Measurements from ENCODE around the gene COA3.

Gene COA3

DNA sequence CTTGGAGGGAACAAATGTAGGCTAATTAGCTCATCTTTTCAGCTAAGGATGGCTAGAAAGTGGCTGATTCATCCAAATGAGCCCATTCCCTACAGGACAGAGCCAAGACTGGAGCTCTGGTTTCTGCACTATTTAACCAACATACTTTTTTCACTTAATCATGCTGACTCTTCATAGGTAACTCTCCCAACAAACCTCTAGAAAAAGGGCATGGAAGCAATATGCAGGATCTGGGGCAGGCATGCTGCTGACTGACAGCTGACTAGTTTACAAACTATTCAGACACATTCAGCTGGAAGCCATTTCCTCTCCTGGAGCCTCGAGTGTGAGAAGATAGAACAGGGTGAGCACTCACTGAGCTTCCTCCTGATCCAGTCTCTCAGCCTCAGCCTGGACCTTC, 19.4 kb upstream of the COA3 start:
- DNase-seq (ENCODE audit: low spot score) = no peak

DNA sequence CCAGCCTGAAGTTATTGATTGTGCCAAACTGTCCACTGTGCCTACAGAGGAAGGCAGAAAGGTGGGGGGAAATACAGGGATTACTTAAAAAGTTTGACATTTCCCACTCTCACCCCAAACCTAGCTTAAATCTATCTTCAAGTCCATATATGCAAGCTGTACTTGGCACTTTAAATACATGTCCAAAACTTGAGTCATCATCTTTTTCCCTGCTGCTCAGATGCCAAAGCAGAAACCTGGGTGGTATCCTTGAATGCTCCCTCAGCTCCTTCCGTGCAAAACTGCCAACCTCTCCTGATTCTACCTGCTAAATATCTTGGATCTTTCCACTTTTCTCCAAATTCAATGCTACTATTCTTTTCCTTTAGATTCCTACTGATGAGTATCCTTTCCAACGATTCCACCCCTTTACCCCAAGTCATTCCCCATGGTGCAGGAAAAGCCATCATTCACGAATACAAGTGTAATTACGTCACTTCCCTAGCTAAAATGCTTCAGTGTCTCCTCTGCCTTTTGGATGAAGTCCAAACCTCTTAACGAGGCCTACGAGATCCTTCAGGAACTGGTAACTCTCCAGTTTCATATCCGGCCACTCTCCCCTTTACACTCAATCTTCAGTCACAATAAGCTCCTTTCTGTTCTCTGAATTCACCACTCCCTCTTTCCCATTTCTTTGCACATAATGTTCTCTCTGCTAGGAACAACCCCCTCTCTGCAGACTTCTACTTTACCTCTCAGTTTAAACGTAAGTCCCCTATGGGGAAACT, 16.3 kb upstream of the COA3 start:
- DNase-seq (ENCODE audit: low spot score) = no peak

DNA sequence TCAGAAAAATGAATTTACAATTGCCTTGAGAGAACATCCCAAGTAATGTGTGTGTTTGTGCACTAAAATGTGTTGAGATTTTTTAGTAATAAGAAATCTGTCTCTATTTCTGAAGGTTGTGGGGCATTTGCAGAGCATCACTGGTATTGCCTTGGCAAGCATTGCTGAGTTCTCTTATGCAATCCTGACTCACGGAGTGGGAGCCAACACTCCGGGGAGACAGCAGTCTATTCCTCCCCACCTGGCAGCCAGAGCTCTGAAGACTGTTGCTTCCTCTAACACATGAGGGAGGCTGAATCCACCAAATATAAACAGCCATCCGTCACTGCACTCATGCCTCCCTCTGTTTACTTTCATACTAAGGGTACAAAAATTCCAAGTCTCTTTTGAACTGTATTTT, 10.7 kb upstream of the COA3 start:
- DNase-seq (ENCODE audit: low spot score) = peak; percentile 63

- DNase-seq (ENCODE audit: low spot score) = no peak
Measured at GRCh38 chr17:42806249-42806648, 7.7 kb upstream of the COA3 start.

DNA sequence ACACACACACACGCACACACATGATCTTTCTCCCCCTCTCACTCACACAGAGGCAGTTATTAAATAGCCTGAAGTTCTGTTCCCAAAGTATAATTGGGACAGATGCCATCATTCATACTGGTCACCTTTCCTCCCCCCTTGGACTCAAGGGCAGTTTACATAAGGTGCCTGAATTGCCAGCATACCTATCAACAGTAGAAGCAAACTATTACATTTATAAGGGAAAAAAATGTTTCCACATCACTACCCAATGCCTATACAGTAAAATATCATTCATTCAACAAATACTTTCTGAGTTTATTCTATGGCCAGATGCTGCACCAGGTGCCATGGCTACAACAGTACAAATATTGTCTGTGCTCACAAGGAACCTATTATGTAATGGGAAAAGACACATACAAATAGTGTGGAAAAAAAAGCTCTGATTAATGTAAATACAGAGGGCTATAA, 6.4 kb upstream of the COA3 start:
- no peak for DNase-seq (ENCODE audit: low spot score)

GRCh38 chr17:42803074-42803883, 4.8 kb upstream of the COA3 start:
- no peak for DNase-seq (ENCODE audit: low spot score)

DNA sequence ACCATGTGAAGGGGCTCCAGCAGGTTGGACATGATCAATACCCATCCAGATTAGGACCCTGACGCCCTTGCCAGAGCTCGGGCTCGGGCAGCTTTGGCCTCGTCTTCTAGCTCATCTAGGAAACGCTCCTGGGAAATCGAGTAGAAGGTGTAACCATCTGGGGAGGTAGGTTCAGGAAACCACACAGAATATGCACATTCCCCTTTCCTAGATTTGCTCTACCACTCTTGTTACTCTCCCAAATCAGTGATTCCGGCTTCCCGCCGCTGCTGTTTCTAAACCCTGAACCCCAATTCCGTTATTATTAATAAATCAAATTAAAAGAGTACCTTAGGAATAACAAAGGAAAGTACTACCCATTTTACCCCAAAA, 507 bp downstream of the COA3 start:
- no peak for DNase-seq (ENCODE audit: low spot score)

- no peak for DNase-seq (ENCODE audit: low spot score)
Measured at GRCh38 chr17:42797067-42798007, 1.2 kb downstream of the COA3 start.

- no peak for DNase-seq (ENCODE audit: low spot score)
Measured at GRCh38 chr17:42796066-42796758, 2.3 kb downstream of the COA3 start.

DNA sequence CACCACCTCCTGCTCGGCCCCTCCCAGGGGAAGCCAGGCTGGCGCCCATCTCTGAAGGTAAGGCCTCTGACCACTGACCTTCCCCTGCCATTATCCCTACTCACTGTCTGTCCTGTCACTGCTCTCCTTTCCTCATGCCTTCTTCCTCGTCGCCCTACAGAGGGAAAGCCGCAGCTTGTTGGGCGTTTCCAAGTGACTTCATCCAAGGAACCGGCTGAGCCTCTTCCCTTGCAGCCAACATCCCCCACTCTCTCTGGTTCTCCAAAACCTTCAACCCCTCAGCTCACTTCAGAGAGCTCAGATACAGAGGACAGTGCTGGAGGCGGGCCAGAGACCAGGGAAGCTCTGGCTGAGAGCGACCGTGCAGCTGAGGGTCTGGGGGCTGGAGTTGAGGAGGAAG, 3.0 kb downstream of the COA3 start:
- DNase-seq (ENCODE audit: low spot score) = no peak

DNA sequence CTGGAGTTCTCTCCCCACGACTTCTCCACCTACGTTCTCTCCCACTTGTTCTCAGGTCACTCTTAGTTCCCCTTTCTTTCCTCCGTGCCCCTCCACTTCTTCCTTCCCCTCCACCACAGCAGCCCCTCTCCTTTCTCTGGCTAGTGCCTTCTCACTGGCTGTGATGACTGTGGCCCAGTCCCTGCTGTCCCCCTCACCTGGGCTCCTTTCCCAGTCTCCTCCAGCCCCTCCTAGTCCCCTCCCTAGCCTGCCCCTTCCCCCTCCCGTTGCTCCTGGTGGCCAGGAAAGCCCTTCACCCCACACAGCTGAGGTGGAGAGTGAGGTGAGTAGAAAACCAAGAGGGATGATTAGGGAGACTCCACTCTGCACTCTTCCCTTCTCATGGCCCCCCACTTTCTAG, 3.4 kb downstream of the COA3 start:
- DNase-seq (ENCODE audit: low spot score) = no peak

GRCh38 chr17:42792545-42792944, 6.0 kb downstream of the COA3 start:
- DNase-seq (ENCODE audit: low spot score) = no peak

- no peak for DNase-seq (ENCODE audit: low spot score)
Measured at GRCh38 chr17:42791948-42792347, 6.6 kb downstream of the COA3 start.

GRCh38 chr17:42787266-42787665, 11.2 kb downstream of the COA3 start:
- no peak for DNase-seq (ENCODE audit: low spot score)

GRCh38 chr17:42784811-42785592, 13.5 kb downstream of the COA3 start:
- no peak for DNase-seq (ENCODE audit: low spot score)

GRCh38 chr17:42784409-42784808, 14.1 kb downstream of the COA3 start:
- no peak for DNase-seq (ENCODE audit: low spot score)

GRCh38 chr17:42783791-42784138, 14.7 kb downstream of the COA3 start:
- no peak for DNase-seq (ENCODE audit: low spot score)

DNA sequence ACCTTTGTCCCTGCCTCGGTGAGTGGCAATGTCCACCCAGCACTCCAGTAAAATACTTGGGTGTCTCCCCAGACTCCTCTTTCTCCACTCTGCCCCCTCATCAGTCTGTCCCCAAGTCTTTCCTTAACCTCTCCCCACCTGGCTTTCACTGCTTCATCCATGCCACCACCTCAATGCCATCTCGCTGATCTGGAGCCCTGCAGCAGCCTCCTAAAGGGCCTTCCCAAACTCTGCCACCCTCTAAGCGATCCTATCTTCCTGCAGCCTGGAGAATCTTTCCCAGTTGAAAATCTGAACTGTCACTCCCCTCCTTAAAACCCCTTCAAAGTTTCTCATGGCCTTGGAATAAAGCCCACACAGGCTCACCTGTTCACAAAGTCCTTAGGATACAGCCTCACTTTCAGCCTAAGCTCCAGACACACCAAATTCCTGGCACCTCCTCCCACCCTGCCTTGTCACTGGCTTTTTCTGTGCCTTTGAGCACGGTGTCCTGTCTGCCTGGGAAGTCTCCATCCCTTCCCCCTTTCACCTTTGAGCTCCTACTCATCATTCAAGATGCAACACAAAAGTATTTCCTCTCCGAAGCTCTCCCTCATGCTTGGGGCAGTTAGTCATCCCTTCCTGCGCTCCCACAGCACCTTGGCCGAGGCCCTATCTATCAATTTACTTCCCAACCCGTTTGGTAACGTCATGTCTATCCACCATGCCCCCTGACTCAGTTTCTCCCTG, 15.3 kb downstream of the COA3 start:
- DNase-seq (ENCODE audit: low spot score) = no peak

DNA sequence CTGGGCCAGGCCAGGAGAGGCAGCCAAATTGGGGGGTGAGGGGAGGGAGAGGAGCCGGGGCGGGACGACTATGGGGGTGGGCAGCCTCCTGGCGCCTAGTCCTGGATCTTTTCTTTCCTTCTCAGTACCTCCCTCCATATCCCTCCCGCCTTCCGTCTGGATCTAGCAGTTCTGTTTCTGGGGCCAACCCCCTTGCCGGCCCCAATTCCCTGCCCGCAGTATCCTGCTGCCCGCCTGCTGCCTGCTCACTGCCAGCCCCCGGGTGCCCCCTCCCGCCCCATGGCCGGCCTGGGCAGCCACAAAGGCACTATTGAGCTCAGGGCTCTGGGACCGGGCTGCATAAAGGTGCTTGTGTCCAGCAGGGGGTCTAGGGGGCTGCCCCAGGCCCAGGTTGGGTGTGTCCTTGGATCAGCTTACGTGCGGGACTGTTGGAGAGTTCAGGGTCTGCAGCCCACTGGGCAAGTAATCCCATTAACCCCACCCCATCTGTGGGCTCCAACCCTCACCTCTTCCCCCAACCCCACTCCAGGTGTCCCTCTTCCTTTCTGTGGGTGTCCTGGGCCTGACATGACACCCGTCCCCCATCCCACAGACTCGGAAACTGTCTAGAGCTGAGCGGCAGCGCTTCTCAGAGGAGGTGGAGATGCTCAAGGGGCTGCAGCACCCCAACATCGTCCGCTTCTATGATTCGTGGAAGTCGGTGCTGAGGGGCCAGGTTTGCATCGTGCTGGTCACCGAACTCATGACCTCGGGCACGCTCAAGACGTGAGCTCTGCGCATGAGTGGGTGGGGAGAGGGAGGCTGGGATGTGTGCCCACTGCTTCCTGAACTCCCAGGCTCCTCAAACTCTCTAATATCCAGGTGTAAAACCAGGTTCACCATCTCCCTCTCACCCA, 16.1 kb downstream of the COA3 start:
- no peak for DNase-seq (ENCODE audit: low spot score)
